Measurements from ENCODE around the gene SAXO1. TPM values are rescaled to one million over a fixed set of nuclear protein-coding genes. Genes with fewer than 3 reads are reported as not detected.
"Not testable (repeated sequence)": the region's sequence is repeated elsewhere in the genome, so short reads cannot be mapped to it uniquely, and the experiment has no call there.

SAXO1 gene
- total RNA-seq, 1 experiment from 2014 or later = not detected

DNA sequence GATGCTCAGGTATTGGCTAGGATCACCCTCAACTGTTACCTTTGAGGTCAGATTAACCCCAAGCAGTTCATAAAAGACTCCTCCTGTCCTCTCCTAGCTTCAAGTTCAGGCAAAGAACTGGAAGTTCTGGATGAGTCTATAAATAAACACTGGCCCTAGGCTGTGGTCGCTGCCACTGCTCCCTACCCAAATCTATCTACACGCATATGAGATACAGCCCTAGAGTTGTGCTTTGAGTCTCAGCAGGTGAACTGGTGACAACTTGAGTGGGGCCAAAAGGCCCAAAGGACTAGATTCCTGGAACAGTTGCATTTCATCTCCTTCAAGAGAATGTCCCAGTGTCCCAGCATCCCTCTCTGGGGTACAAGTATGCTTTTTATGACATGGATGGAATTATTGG is 62.6 kb downstream of the SAXO1 start:
- DNase-seq (ENCODE audit: low read depth) = no peak

DNA sequence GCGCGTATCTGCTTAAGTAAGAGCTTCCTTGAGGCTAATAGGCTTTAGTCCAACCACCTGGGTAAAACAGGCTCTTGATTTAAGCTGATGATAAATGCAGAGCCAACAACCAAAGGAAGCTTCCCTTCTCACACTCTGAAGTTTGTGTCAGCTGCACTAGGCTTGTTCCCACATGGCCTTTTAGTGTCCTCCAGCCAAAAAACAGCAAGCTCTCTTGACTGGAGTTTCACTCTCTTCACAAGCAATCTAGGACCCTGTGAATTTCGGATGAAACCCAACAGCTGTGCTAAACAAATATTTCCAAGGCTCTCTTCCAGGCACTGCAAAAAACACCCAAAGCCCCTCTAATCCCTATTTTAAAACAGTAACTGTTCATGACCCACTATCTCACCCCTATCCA is 63.9 kb downstream of the SAXO1 start:
- no peak for DNase-seq (ENCODE audit: low read depth)

GRCh38 chr9:18955626-18956025 is 77.4 kb downstream of the SAXO1 start:
- DNase-seq (ENCODE audit: low read depth) = no peak

GRCh38 chr9:18951936-18952335 is 81.1 kb downstream of the SAXO1 start:
- DNase-seq (ENCODE audit: low read depth) = no peak

DNA sequence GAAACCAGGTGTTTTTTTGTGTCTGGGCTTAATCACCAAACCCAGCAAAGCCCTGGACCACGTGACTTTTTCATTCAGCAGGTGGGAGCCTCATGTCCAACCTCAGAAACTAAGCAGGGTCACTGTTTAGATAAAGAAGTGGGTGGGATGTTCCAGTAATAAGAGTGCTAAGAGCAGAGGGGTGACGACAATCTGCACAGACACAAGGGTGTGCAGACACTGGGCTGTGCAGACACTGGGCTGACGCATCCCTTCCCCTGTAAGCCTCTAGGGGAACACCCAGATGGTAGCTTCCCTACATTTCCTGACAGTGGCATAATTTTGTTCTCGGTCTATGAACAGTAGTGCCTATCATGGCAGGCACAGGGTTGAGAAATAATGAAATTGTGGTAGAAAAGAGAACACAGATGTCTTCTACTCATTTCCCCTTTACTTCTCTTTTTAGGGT is 85.1 kb downstream of the SAXO1 start:
- DNase-seq (ENCODE audit: low read depth) = no peak

GRCh38 chr9:18942801-18943200 is 90.2 kb downstream of the SAXO1 start:
- no peak for DNase-seq (ENCODE audit: low read depth)

DNA sequence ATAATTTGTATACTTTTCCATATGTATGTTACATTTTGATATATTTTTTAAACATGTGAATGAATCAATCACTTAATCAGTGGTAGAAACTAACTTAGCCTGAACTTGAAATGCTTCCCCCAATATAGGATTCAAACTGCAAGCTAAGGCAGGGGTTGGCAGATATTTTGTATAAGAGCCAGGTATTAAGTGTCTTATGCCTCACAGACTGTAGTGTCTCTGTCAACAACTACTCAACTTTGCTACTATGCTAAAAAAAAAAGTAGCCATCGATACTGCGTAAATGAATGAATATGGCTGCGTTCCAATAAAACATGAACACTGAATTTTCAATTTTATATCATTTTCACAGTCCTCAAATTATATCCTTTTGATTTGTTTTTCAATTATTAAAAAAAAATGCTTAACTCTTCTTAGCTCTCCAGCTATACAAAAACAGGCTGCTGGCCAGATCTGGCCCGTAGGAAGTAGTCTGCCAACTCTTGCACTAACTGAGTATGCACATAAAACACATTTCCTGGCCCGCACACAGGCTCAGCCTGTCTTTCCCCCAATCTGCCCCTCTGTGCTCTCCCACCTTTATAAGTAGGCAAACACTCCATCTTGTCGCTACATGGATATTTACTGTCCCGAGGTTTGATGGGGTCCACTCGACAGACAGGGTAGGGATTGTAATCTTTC is 91.8 kb downstream of the SAXO1 start:
- DNase-seq (ENCODE audit: low read depth) = no peak

- no peak for DNase-seq (ENCODE audit: low read depth)
Measured at GRCh38 chr9:18939943-18940342, 93.1 kb downstream of the SAXO1 start.

GRCh38 chr9:18936094-18936871 is 96.7 kb downstream of the SAXO1 start:
- no peak for DNase-seq (ENCODE audit: low read depth)

- no peak for DNase-seq (ENCODE audit: low read depth)
Measured at GRCh38 chr9:18935541-18935940, 97.5 kb downstream of the SAXO1 start.

- not testable (repeated sequence) for DNase-seq (ENCODE audit: low read depth)
Measured at GRCh38 chr9:18930611-18931010, 102.4 kb downstream of the SAXO1 start.

- peak; percentile 61 for DNase-seq (ENCODE audit: low read depth)
Measured at GRCh38 chr9:18928711-18929110, 104.3 kb downstream of the SAXO1 start.

DNA sequence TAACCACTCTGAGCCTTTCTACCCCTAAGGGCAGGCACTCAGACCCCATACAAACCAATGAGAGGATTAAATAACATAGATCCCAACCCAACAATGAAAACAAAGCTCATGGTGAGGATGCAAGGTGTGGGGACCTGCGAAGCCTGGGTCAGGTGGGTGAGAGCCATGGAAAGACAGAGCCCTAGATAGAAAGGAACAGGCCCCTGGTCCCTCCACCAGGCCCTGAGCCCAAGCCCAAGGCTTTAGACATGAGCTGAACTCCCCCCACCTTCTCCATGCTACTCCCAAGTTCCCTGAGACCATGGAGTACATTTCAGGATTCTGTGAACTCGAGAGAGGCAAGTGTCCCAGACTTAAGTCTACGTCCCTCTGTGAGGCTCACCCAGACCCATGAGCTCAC is 106.5 kb downstream of the SAXO1 start:
- no peak for DNase-seq (ENCODE audit: low read depth)

GRCh38 chr9:18925880-18926279 is 107.1 kb downstream of the SAXO1 start:
- no peak for DNase-seq (ENCODE audit: low read depth)

DNA sequence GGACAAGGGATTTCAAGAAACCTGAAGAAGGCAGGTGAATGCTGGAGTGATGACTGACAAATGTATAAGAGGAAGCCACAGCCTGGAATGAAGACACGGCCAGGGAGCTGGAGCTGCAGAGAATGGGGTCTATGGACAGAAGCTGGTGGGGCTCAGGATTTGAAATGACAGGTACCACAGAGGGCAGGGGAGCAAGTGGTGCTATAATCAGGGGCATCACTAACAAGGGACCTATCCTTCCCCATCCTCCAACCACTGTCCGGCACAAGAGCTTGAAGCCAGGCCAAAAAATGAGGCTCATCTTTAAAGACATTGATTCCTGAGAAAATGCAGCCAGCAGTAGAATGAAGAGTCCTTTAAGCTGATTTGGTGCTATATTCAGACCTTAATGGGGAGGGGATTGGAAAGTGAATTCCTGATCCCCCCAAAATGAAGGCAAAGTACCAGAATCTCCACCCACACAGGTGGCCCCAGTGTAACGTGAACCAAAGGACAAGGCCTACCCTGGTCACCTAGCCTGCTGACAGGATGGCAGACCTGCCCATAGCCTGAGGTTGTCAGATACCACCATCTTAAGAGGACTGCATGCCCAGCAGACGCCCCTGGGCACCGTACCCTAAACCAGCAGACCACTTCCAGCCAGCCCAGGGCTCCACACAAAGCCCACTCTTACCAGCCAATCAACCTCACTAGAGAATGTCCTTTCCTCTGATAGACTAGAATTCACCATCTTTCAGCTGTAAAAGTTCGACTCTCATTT is 109.2 kb downstream of the SAXO1 start:
- DNase-seq (ENCODE audit: low read depth) = no peak

- no peak for DNase-seq (ENCODE audit: low read depth)
Measured at GRCh38 chr9:18923167-18923566, 109.8 kb downstream of the SAXO1 start.

- no peak for DNase-seq (ENCODE audit: low read depth)
Measured at GRCh38 chr9:18922161-18922885, 110.7 kb downstream of the SAXO1 start.

GRCh38 chr9:18921366-18922075 is 111.5 kb downstream of the SAXO1 start:
- no peak for DNase-seq (ENCODE audit: low read depth)

DNA sequence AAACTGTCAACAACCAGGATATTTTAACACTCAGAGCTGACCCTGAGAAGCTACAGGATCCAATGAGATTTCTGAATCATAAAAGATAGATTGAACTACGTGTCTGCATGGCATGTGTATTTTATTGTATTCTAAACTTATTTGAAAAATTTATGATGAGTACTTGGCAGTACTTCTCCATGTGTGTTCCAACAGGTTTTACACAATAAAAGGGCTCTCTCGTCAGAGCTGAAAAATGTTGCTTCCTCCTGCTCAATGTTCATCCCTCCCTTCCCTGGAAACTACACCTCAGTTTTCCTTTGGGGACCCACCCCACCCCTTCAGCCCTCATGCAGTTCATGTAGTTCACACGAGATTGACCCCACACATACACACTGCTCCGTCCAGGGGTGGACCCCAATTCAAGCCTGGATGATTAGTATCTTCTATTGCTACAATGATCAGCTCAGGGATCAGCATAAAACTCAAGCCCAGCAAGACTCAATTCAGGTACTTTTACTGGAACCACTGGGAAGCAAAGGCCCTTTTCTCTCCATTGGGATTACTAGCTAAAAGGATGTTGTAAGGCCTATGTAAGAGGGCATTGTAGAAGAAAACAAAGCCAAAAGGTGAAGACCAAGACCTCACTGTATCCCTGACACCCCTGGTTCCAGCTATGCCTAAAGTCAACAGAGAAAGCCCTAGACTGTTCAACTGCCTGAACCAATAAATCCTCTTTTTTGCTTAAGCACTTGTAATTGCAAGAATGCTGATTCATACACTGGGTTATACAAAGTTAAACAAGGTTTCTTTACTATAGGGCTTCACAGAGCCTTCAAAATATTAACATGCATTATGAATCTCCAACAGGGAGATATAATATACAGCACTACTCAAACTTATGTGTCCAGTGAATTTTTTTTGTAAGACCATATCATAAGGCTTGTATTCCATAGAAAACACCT is 112.6 kb downstream of the SAXO1 start:
- DNase-seq (ENCODE audit: low read depth) = no peak
